ENCODE data around the gene SLC17A9.

DNA sequence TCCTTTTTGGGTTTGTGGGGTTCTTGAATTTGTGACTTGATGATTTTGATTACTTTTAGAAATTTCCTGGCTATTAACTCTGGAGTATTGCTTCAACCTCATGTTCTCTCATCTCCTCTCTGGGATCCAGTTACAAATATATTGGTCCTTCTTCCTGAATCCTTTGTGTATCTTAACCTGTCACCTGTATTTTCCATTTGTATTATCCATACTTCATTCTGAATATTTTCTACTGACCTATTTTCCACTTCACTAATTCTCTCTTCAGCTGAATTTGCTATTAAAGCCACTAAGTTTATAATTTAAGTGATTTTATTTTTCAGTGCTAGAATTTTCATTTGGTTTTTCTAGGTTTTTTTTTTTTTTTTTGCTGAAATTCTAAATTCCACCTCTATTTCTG lies 60.7 kb downstream of the SLC17A9 start:
- TF ChIP-seq CTCF (IDR thresholded peaks at IDR 0.05) (no peak), POLR2AphosphoS5 (IDR thresholded peaks at IDR 0.05) (no peak), POLR2A (IDR thresholded peaks at IDR 0.05) (no peak)
